Aortic smooth muscle cell (primary cell): ENCODE measurements around the gene ACP1. TPM values are rescaled to one million over a fixed set of nuclear protein-coding genes. Genes with fewer than 3 reads are reported as not detected.

Experiments
- total RNA-seq: library from RNA; depleted of rRNA; stranded (reverse); fragments of >200 nt; gene quantifications from 2 replicates; pipeline ENCODE4 v1.2.3, GENCODE V29; 2014

The ACP1 gene
- total RNA-seq, result 83.6 and 89.9 TPM in 2 replicates

GRCh38 chr2:264493-265468 lies at the start of gene ACP1:
TSS of gene ACP1 (plus strand) at chr2:264947. CDS start at chr2:264965, 18 bp downstream.

GRCh38 chr2:263774-264492 lies 814 bp upstream of the ACP1 start, which contains the start of gene SH3YL1:
TSS of gene SH3YL1 (minus strand) at chr2:264032. CDS start at chr2:263984, 48 bp downstream.

GRCh38 chr2:287911-288757 lies 23.4 kb downstream of the ACP1 start, which contains the start of gene ALKAL2:
TSS of gene ALKAL2 (minus strand) at chr2:288091. CDS start at chr2:287835, 256 bp downstream.

Other genes with a start within 250 kb of the ACP1 start
- under 0.01 TPM in 1 of 2 replicates, not detected in the other for gene FAM110C, start 218.4 kb upstream of the ACP1 start, total RNA-seq
- gene SH3YL1, start 915 bp upstream of the ACP1 start, total RNA-seq, result 47.1 and 49.0 TPM in 2 replicates
- gene ALKAL2, start 23.1 kb downstream of the ACP1 start, total RNA-seq, result not detected in 2 replicates